HEK293T (cell line): Measurements from ENCODE around the gene PAPPA2.

ENCODE experiments used
- CTCF ChIA-PET: fragments of 350-600 bp; formaldehyde crosslinking; extraction: SDS; loops from one replicate; lab custom pipeline; 2021; ENCODE audit warnings: antibody characterized with exemption, inconsistent platforms; lab: Yijun Ruan, JAX
- POLR2A ChIA-PET: fragments of 350-600 bp; formaldehyde crosslinking; extraction: SDS; loops from one replicate; lab custom pipeline; 2020; ENCODE audit warnings: antibody characterized with exemption, inconsistent platforms; lab: Yijun Ruan, JAX
- DNase-seq: peaks from one replicate; pipeline ENCODE4 v3.0.0; 2012; ENCODE audit warnings: mixed read lengths; ENCODE audit errors: extremely low spot score
- ARNT ChIP-seq: fragments of 450-650 bp; IDR thresholded peaks from 2 replicates; pipeline ENCODE4 v1.6.1; 2017; ENCODE audit warnings: mild to moderate bottlenecking
- BHLHE40 ChIP-seq: fragments of 450-650 bp; IDR thresholded peaks from 2 replicates; pipeline ENCODE4 v1.6.1; 2016; ENCODE audit warnings: mild to moderate bottlenecking, moderate library complexity, borderline replicate concordance
- CTBP1 ChIP-seq: fragments of 450-650 bp; IDR thresholded peaks from 2 replicates; pipeline ENCODE4 v1.6.1; 2016; ENCODE audit warnings: borderline replicate concordance
- ELF4 ChIP-seq: fragments of 450-650 bp; IDR thresholded peaks from 2 replicates; pipeline ENCODE4 v1.6.1; 2017; ENCODE audit warnings: antibody characterized with exemption
- FOXA1 ChIP-seq: fragments of 450-650 bp; IDR thresholded peaks from 2 replicates; pipeline ENCODE4 v1.6.1; 2016; ENCODE audit warnings: mild to moderate bottlenecking
- FOXK2 ChIP-seq: fragments of 450-650 bp; IDR thresholded peaks from 2 replicates; pipeline ENCODE4 v1.6.1; 2016; ENCODE audit warnings: mild to moderate bottlenecking
- FOXM1 ChIP-seq: fragments of 450-650 bp; IDR thresholded peaks from 2 replicates; pipeline ENCODE4 v1.6.1; 2017; ENCODE audit warnings: mild to moderate bottlenecking, borderline replicate concordance
- HDGF ChIP-seq: fragments of 450-650 bp; IDR thresholded peaks from 2 replicates; pipeline ENCODE4 v1.6.1; 2017; ENCODE audit warnings: antibody characterized with exemption, borderline replicate concordance
- L3MBTL2 ChIP-seq: fragments of 450-650 bp; conservative IDR thresholded peaks from 2 replicates; pipeline ENCODE4 v1.6.1; 2016; ENCODE audit warnings: mild to moderate bottlenecking
- LEF1 ChIP-seq: fragments of 450-650 bp; IDR thresholded peaks from 2 replicates; pipeline ENCODE4 v1.6.1; 2017; ENCODE audit warnings: mild to moderate bottlenecking, borderline replicate concordance
- NFRKB ChIP-seq: fragments of 450-650 bp; IDR thresholded peaks from 2 replicates; pipeline ENCODE4 v1.6.1; 2016; ENCODE audit warnings: mild to moderate bottlenecking, moderate library complexity
- PKNOX1 ChIP-seq: fragments of 450-650 bp; IDR thresholded peaks from 2 replicates; pipeline ENCODE4 v1.6.1; 2016
- SP1 ChIP-seq: fragments of 450-650 bp; IDR thresholded peaks from 2 replicates; pipeline ENCODE4 v1.6.1; 2017
- SUZ12 ChIP-seq: fragments of 450-650 bp; IDR thresholded peaks from 2 replicates; pipeline ENCODE4 v1.6.1; 2016; ENCODE audit warnings: mild to moderate bottlenecking
- TARDBP ChIP-seq: fragments of 450-650 bp; IDR thresholded peaks from 2 replicates; pipeline ENCODE4 v1.6.1; 2016
- ZNF384 ChIP-seq: fragments of 450-650 bp; IDR thresholded peaks from 2 replicates; pipeline ENCODE4 v1.6.1; 2016

The PAPPA2 gene

GRCh38 chr1:176692431-176692830 lies 229.5 kb downstream of the PAPPA2 start:
- DNase-seq: no peak
- ChIA-PET CTCF (interaction anchor here (1.2 kb wide), 1 partner anchor 10 kb away, joined by 3 read pairs; no protein-coding TSS in a partner anchor), POLR2A (no interaction called here)
- TF ChIP-seq SP1 (no peak), FOXM1 (no peak), FOXA1 (no peak), PKNOX1 (no peak), NFRKB (no peak), L3MBTL2 (no peak), ELF4 (no peak), FOXK2 (no peak)

- no peak for TF ChIP-seq FOXA1
- no peak for TF ChIP-seq LEF1
- no peak for TF ChIP-seq SP1
- TF ChIP-seq ARNT: no peak
- CTCF ChIA-PET: no interaction called here
- POLR2A ChIA-PET: no interaction called here
- DNase-seq: no peak
Measured at GRCh38 chr1:176692988-176693696, 230.2 kb downstream of the PAPPA2 start.

- CTCF ChIA-PET: no interaction called here
- DNase-seq: no peak
- POLR2A ChIA-PET: no interaction called here
- no peak for TF ChIP-seq ARNT
- no peak for TF ChIP-seq LEF1
- TF ChIP-seq NFRKB: no peak
- no peak for TF ChIP-seq FOXM1
- TF ChIP-seq HDGF: no peak
- TF ChIP-seq ELF4: no peak
- no peak for TF ChIP-seq BHLHE40
- TF ChIP-seq FOXA1: no peak
- no peak for TF ChIP-seq SUZ12
- TF ChIP-seq ZNF384: no peak
- no peak for TF ChIP-seq FOXK2
- TF ChIP-seq SP1: no peak
Measured at GRCh38 chr1:176693697-176694329, 230.8 kb downstream of the PAPPA2 start.

- TF ChIP-seq ELF4: no peak
- no peak for TF ChIP-seq TARDBP
- TF ChIP-seq LEF1: no peak
- TF ChIP-seq NFRKB: no peak
- TF ChIP-seq FOXM1: no peak
- no peak for TF ChIP-seq BHLHE40
- TF ChIP-seq FOXK2: no peak
- no peak for TF ChIP-seq ZNF384
- TF ChIP-seq SP1: no peak
- no peak for TF ChIP-seq ARNT
- TF ChIP-seq CTBP1: no peak
- TF ChIP-seq FOXA1: no peak
- TF ChIP-seq HDGF: no peak
- TF ChIP-seq L3MBTL2: no peak
- no peak for TF ChIP-seq PKNOX1
- TF ChIP-seq SUZ12: no peak
- ChIA-PET POLR2A (no interaction called here), CTCF (no interaction called here)
- no peak for DNase-seq
Measured at GRCh38 chr1:176694713-176695112, 231.7 kb downstream of the PAPPA2 start.

- CTCF ChIA-PET: no interaction called here
- POLR2A ChIA-PET: no interaction called here
- no peak for TF ChIP-seq FOXA1
- TF ChIP-seq HDGF: no peak
- no peak for TF ChIP-seq SUZ12
- TF ChIP-seq PKNOX1: no peak
- no peak for TF ChIP-seq ARNT
- TF ChIP-seq FOXM1: no peak
- TF ChIP-seq BHLHE40: no peak
- TF ChIP-seq CTBP1: no peak
- TF ChIP-seq SP1: no peak
- TF ChIP-seq FOXK2: no peak
- TF ChIP-seq L3MBTL2: no peak
- TF ChIP-seq TARDBP: no peak
- TF ChIP-seq NFRKB: no peak
- TF ChIP-seq ELF4: no peak
- TF ChIP-seq ZNF384: no peak
- TF ChIP-seq LEF1: no peak
Measured at GRCh38 chr1:176696109-176696508, 233.1 kb downstream of the PAPPA2 start.

GRCh38 chr1:176696689-176697088 lies 233.7 kb downstream of the PAPPA2 start:
- TF ChIP-seq ZNF384: no peak
- no peak for TF ChIP-seq HDGF
- TF ChIP-seq TARDBP: no peak
- TF ChIP-seq ELF4: no peak
- TF ChIP-seq FOXM1: no peak
- TF ChIP-seq L3MBTL2: no peak
- no peak for TF ChIP-seq ARNT
- TF ChIP-seq FOXA1: no peak
- TF ChIP-seq SUZ12: no peak
- no peak for TF ChIP-seq BHLHE40
- TF ChIP-seq SP1: no peak
- no peak for TF ChIP-seq PKNOX1
- no peak for TF ChIP-seq CTBP1
- TF ChIP-seq LEF1: no peak
- no peak for TF ChIP-seq FOXK2
- no peak for TF ChIP-seq NFRKB
- CTCF ChIA-PET: no interaction called here
- POLR2A ChIA-PET: no interaction called here
- DNase-seq: no peak

More at GRCh38 chr1:176696109-176696508, 233.1 kb downstream of the PAPPA2 start:
- DNase-seq: no peak
